Neuronal stem cell (in vitro differentiated cells): ENCODE results near the gene POLR2I.

Experiments used
- DNase-seq: peaks from one replicate; pipeline ENCODE4 v3.0.0-alpha.2; 2013; ENCODE audit warnings: low spot score
- H2AFZ ChIP-seq: one replicate; pipeline ENCODE4 v1.6.1; 2013; ENCODE audit warnings: mild to moderate bottlenecking, low read length, inconsistent platforms
- H2AK5ac ChIP-seq: 2 replicates; pipeline ENCODE4 v1.6.1; 2013; ENCODE audit warnings: low read depth, mild to moderate bottlenecking, inconsistent platforms, low read length, moderate library complexity, mixed read lengths
- H2BK120ac ChIP-seq: 2 replicates; pipeline ENCODE4 v1.6.1; 2013; ENCODE audit warnings: low read depth, mild to moderate bottlenecking, inconsistent platforms, low read length, moderate library complexity, mixed read lengths
- H2BK12ac ChIP-seq: one replicate; pipeline ENCODE4 v1.6.1; 2013; ENCODE audit warnings: low read length, inconsistent platforms
- H2BK15ac ChIP-seq: 2 replicates; pipeline ENCODE4 v1.6.1; 2013; ENCODE audit warnings: mild to moderate bottlenecking, low read length, inconsistent platforms, mixed read lengths
- H2BK5ac ChIP-seq: one replicate; pipeline ENCODE4 v1.6.1; 2013; ENCODE audit warnings: inconsistent platforms, mild to moderate bottlenecking, low read length, moderate library complexity
- H3K14ac ChIP-seq: one replicate; pipeline ENCODE4 v1.6.1; 2013; ENCODE audit warnings: low read length, inconsistent platforms
- H3K18ac ChIP-seq: 2 replicates; pipeline ENCODE4 v1.6.1; 2013; ENCODE audit warnings: low read length, inconsistent platforms
- H3K23ac ChIP-seq: 2 replicates; pipeline ENCODE4 v1.6.1; 2013; ENCODE audit warnings: low read depth, mild to moderate bottlenecking, mixed read lengths, low read length, inconsistent platforms; ENCODE audit not compliant: poor library complexity
- H3K27ac ChIP-seq: replicated peaks from 3 replicates; pipeline ENCODE4 v1.5.1; 2013; ENCODE audit warnings: low read length, inconsistent platforms
- H3K27me3 ChIP-seq, 3 experiments: 2 replicates each; pipeline ENCODE4 v1.6.1; 2013; ENCODE audit warnings: low read length in 3 of 3, mild to moderate bottlenecking in 2 of 3, inconsistent platforms in 1 of 3, low read depth in 1 of 3, mixed read lengths in 1 of 3, moderate library complexity in 1 of 3; ENCODE audit not compliant: control insufficient read depth in 3 of 3, insufficient read depth in 3 of 3
- H3K36me3 ChIP-seq, 2 donors: replicated peaks in 1 of 2; 2 replicates each; pipeline ENCODE4 v1.6.1; 2013; ENCODE audit warnings: low read length in 2 of 2; ENCODE audit not compliant: control insufficient read depth in 2 of 2, insufficient read depth in 2 of 2
- H3K4ac ChIP-seq: 2 replicates; pipeline ENCODE4 v1.6.1; 2013; ENCODE audit warnings: inconsistent platforms, mild to moderate bottlenecking, low read length, moderate library complexity
- H3K4me1 ChIP-seq, 2 donors: 1 replicate in 1 of 2; 2 replicates in 1 of 2; pipeline ENCODE4 v1.6.1; 2013; ENCODE audit warnings: low read length in 2 of 2, low read depth in 1 of 2; ENCODE audit not compliant: control insufficient read depth in 2 of 2, insufficient read depth in 1 of 2
- H3K4me2 ChIP-seq: one replicate; pipeline ENCODE4 v1.6.1; 2013; ENCODE audit warnings: mild to moderate bottlenecking, low read length, inconsistent platforms; ENCODE audit not compliant: insufficient read depth, poor library complexity, severe bottlenecking
- H3K4me3 ChIP-seq, 2 donors: 2 replicates each; pipeline ENCODE4 v1.5.1; 2013; ENCODE audit warnings: low read length in 2 of 2, mild to moderate bottlenecking in 2 of 2, inconsistent platforms in 1 of 2, moderate library complexity in 1 of 2
- H3K79me1 ChIP-seq: one replicate; pipeline ENCODE4 v1.6.1; 2013; ENCODE audit warnings: low read depth, mild to moderate bottlenecking, inconsistent platforms, low read length, moderate library complexity
- H3K9ac ChIP-seq: one replicate; pipeline ENCODE4 v1.6.1; 2013; ENCODE audit warnings: mild to moderate bottlenecking, low read depth, low read length, inconsistent platforms; ENCODE audit not compliant: poor library complexity
- H3K9me3 ChIP-seq, 2 donors: replicated peaks in 1 of 2; 2 replicates each; pipeline versions ENCODE3 to v1.6.1; 2013; ENCODE audit warnings: low read length in 2 of 2, mild to moderate bottlenecking in 2 of 2, inconsistent platforms in 1 of 2, low read depth in 1 of 2, mixed read lengths in 1 of 2, moderate library complexity in 1 of 2; ENCODE audit not compliant: control insufficient read depth in 2 of 2, insufficient read depth in 1 of 2
- H4K8ac ChIP-seq: one replicate; pipeline ENCODE4 v1.6.1; 2013; ENCODE audit warnings: low read depth, mild to moderate bottlenecking, inconsistent platforms, low read length, moderate library complexity
- H4K91ac ChIP-seq: one replicate; pipeline ENCODE4 v1.6.1; 2013; ENCODE audit warnings: low read length, low read depth, mild to moderate bottlenecking, inconsistent platforms; ENCODE audit not compliant: poor library complexity
- WGBS, 2 donors: extraction: QIAGEN DNeasy Blood & Tissue Kit; methylation state at CpG; one replicate each; pipeline ENCODE4 v1.1.7; 2013; ENCODE audit warnings: missing lambda C conversion rate in 2 of 2, mixed read lengths in 1 of 2; ENCODE audit not compliant: insufficient read length in 2 of 2, insufficient replicate concordance in 1 of 2; ENCODE audit errors: extremely low coverage in 2 of 2; 5-methylcytosine and 5-hydroxymethylcytosine counted together

POLR2I gene

DNA sequence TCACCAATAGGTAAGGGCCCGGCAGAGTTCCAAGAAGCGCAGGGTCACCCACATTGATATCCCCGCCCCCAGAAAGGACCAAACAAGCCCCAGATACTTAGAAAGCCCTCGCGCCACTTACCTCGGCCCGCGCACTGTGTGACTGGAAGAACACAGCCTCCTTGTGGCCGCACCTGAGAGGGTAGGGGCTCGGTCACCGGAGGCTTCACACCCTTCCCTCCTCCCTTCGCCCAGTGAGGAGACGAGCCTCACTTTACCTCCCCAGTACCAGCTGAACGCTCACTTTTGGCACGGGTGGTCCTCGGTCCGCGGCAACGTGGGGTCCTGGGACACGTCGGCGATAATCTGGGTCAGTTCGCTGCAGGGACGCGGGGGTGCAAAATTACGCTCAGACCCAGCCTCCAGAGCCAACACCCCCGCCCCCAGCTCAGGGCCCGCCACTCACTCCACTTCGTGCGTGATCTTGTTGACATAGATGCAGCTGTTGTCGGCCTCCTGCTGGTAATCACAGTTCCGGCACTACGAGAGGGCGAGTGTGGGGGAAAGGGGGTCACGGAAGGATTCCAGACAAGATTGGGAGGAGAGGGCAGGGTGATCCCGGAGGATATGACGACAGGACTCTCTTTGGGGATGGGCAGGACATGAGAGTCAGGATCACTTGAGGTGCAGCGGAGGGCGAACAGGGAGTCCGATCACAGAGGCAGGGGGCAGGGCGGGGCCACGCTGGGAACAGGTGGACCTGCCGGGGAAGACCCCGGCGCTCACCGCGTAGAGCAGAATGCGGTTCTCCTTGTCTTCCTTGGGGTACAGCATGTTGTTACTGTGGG lies 568 bp downstream of the POLR2I start:
- peaks cover 0 to 1% (median 0%) of the 10 kb centered on the region in 3 experiments for H3K27me3 ChIP-seq
- no peak for DNase-seq

DNA sequence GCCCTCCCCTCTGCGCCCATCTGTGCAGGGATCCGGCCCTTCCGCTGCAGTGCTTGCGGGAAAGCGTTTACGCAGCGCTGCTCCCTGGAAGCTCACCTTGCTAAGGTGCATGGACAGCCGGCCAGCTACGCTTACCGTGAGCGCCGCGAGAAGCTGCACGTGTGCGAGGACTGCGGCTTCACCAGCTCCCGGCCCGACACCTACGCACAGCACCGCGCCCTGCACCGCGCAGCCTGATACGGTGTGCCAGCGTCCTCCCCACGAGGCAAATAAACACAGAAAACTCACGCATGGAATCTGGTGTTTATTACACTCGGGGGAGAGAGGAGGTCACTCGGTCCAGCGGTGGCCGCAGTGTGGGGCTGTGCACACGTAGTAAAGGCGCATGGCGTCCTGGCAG lies 1.2 kb downstream of the POLR2I start:
- Histone ChIP-seq H3K4me1 (peaks cover 8 to 24% of the 10 kb centered on the region in 2 donors), H3K36me3 (peaks cover 20 to 50% of the 10 kb centered on the region in 2 donors), H4K91ac (no peak overlapping the region), H3K9ac (peak overlapping the region; percentile 44), H3K4me2 (peak overlapping the region; percentile 92), H3K27me3 (peaks cover 0 to 1% (median 0%) of the 10 kb centered on the region in 3 experiments), H3K4me3 (peak overlapping the region; percentile 71 to 93), H3K14ac (peak overlapping the region; percentile 71), H2BK12ac (no peak overlapping the region), H2BK120ac (no peak overlapping the region), H2AK5ac (peak overlapping the region; percentile 79), H3K27ac (no peak overlapping the region), H3K9me3 (peaks cover 0 to 2% of the 10 kb centered on the region in 2 donors), H2BK15ac (no peak overlapping the region), H3K18ac (no peak overlapping the region), H2BK5ac (no peak overlapping the region), H4K8ac (no peak overlapping the region), H2AFZ (no peak overlapping the region), H3K4ac (no peak overlapping the region), H3K79me1 (peaks cover 22% of the 10 kb centered on the region), H3K23ac (peak overlapping the region; percentile 34)
- DNase-seq = no peak
- no CpG with 5 or more reads among the region's 34 CpGs for WGBS, 2 donors

More for the DNA sequence above, 568 bp downstream of the POLR2I start:
- Histone ChIP-seq H4K8ac (peak overlapping the region; percentile 74), H4K91ac (peak overlapping the region; percentile 97), H3K23ac (peak overlapping the region; percentile 98), H3K14ac (peak overlapping the region; percentile 100), H3K27ac (peak overlapping the region; percentile 97), H2BK5ac (peak overlapping the region; percentile 69), H3K4me1 (peaks cover 8 to 24% of the 10 kb centered on the region in 2 donors), H3K79me1 (peaks cover 24% of the 10 kb centered on the region), H3K9ac (peak overlapping the region; percentile 96), H3K4me2 (peak overlapping the region; percentile 92), H2BK12ac (no peak overlapping the region), H2BK120ac (no peak overlapping the region), H2BK15ac (peak overlapping the region; percentile 96), H3K9me3 (peaks cover 0 to 2% of the 10 kb centered on the region in 2 donors), H2AK5ac (peak overlapping the region; percentile 85), H3K36me3 (peaks cover 24 to 57% of the 10 kb centered on the region in 2 donors), H3K4me3 (peak overlapping the region; percentile 71 to 93), H3K4ac (no peak overlapping the region), H2AFZ (peak overlapping the region; percentile 87), H3K18ac (peak overlapping the region; percentile 97)
- no CpG with 5 or more reads among the region's 48 CpGs for WGBS, 2 donors

GRCh38 chr19:36112678-36113077 lies 2.0 kb downstream of the POLR2I start:
- Histone ChIP-seq H4K91ac (no peak overlapping the region), H2BK120ac (no peak overlapping the region), H3K18ac (no peak overlapping the region), H4K8ac (no peak overlapping the region), H3K27ac (no peak overlapping the region), H3K4me3 (peak overlapping the region in 1 of 2 donors; percentile 19), H3K9ac (peak overlapping the region; percentile 16), H3K4me2 (no peak overlapping the region), H2AFZ (no peak overlapping the region), H2BK15ac (no peak overlapping the region), H2BK12ac (peak overlapping the region; percentile 46), H3K79me1 (peaks cover 19% of the 10 kb centered on the region), H3K9me3 (peaks cover 0 to 2% of the 10 kb centered on the region in 2 donors), H3K27me3 (peaks cover 0 to 1% (median 0%) of the 10 kb centered on the region in 3 experiments), H2AK5ac (peak overlapping the region; percentile 65), H3K4me1 (peaks cover 8 to 27% of the 10 kb centered on the region in 2 donors), H3K23ac (no peak overlapping the region), H3K36me3 (peaks cover 17 to 44% of the 10 kb centered on the region in 2 donors), H3K14ac (no peak overlapping the region), H3K4ac (no peak overlapping the region), H2BK5ac (no peak overlapping the region)
- no CpG with 5 or more reads among the region's 10 CpGs for WGBS, 2 donors
- no peak for DNase-seq

DNA sequence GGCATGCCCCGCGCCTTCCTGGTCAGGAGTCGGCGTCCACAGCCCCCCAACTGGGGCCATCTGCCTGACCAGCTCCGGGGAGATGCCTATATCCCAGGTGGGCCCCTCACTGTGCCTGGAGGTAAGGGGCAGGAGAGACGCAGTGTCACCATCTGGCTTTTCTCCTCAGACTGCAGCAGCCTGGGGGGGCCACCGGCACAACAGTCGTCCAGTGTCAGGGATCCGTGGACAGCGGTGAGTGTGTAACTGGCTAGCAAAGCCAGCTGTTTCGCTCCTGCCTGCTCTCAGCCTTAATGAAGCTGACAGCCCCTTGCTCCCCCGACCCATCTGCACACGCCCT lies 3.5 kb downstream of the POLR2I start:
- peak overlapping the region; percentile 75 for H3K9ac ChIP-seq
- no peak overlapping the region for H3K4me2 ChIP-seq
- no peak overlapping the region for H3K14ac ChIP-seq
- no peak for DNase-seq
- no peak overlapping the region for H2BK120ac ChIP-seq
- no peak overlapping the region for H4K8ac ChIP-seq
- H3K9me3 ChIP-seq = peaks cover 0 to 2% of the 10 kb centered on the region in 2 donors
- peak overlapping the region; percentile 5 for H3K18ac ChIP-seq
- H3K4me3 ChIP-seq = no peak overlapping the region
- peaks cover 19% of the 10 kb centered on the region for H3K79me1 ChIP-seq
- no peak overlapping the region for H2BK15ac ChIP-seq
- H3K23ac ChIP-seq = no peak overlapping the region
- H3K27me3 ChIP-seq = peaks cover 0 to 1% (median 0%) of the 10 kb centered on the region in 3 experiments
- H3K36me3 ChIP-seq = peaks cover 19 to 44% of the 10 kb centered on the region in 2 donors
- H2AK5ac ChIP-seq = no peak overlapping the region
- H2AFZ ChIP-seq = no peak overlapping the region
- H3K27ac ChIP-seq = peak overlapping the region; percentile 23
- no peak overlapping the region for H3K4ac ChIP-seq
- no peak overlapping the region for H4K91ac ChIP-seq
- WGBS, 2 donors = no CpG with 5 or more reads among the region's 13 CpGs
- no peak overlapping the region for H2BK12ac ChIP-seq
- no peak overlapping the region for H2BK5ac ChIP-seq
- peaks cover 8 to 25% of the 10 kb centered on the region in 2 donors for H3K4me1 ChIP-seq
